GM18870 (cell line): ENCODE data around the gene GCNT1.
"Not testable (repeated sequence)": the region's sequence is repeated elsewhere in the genome, so short reads cannot be mapped to it uniquely, and the experiment has no call there.

Source experiments
- ATAC-seq: cut with Tn5 transposase; IDR thresholded peaks from one replicate; pipeline ENCODE4 v1.9.1; 2021; ENCODE audit warnings: moderate library complexity; ENCODE audit not compliant: unreplicated experiment

Gene GCNT1

GRCh38 chr9:76479337-76479736 lies 20.4 kb downstream of the GCNT1 start:
- ATAC-seq = not testable (repeated sequence)

GRCh38 chr9:76486151-76486550 lies 27.2 kb downstream of the GCNT1 start:
- no peak for ATAC-seq

GRCh38 chr9:76490249-76490990 lies 31.4 kb downstream of the GCNT1 start:
- ATAC-seq = no peak

- ATAC-seq = not testable (repeated sequence)
Observed at GRCh38 chr9:76491056-76491455, 32.1 kb downstream of the GCNT1 start.

- ATAC-seq = not testable (repeated sequence)
Observed at GRCh38 chr9:76493496-76493895, 34.5 kb downstream of the GCNT1 start.

- ATAC-seq = no peak
Observed at GRCh38 chr9:76500061-76500460, 41.1 kb downstream of the GCNT1 start.

- ATAC-seq = no peak
Observed at GRCh38 chr9:76502746-76503145, 43.8 kb downstream of the GCNT1 start.

GRCh38 chr9:76510041-76510440 lies 51.1 kb downstream of the GCNT1 start:
- no peak for ATAC-seq

- no peak for ATAC-seq
Observed at GRCh38 chr9:76510446-76510845, 51.5 kb downstream of the GCNT1 start.

GRCh38 chr9:76512826-76513225 lies 53.8 kb downstream of the GCNT1 start:
- no peak for ATAC-seq

GRCh38 chr9:76516350-76516749 lies 57.4 kb downstream of the GCNT1 start:
- ATAC-seq = no peak

GRCh38 chr9:76516871-76517270 lies 57.9 kb downstream of the GCNT1 start:
- peak; percentile 45 for ATAC-seq

GRCh38 chr9:76519075-76519835 lies 60.3 kb downstream of the GCNT1 start:
- ATAC-seq = no peak

GRCh38 chr9:76521244-76521681 lies 62.3 kb downstream of the GCNT1 start:
- no peak for ATAC-seq

GRCh38 chr9:76521906-76522305 lies 62.9 kb downstream of the GCNT1 start:
- ATAC-seq = no peak

GRCh38 chr9:76523617-76524200 lies 64.7 kb downstream of the GCNT1 start:
- not testable (repeated sequence) for ATAC-seq

GRCh38 chr9:76525196-76525595 lies 66.2 kb downstream of the GCNT1 start:
- ATAC-seq = no peak

- no peak for ATAC-seq
Observed at GRCh38 chr9:76526026-76526425, 67.0 kb downstream of the GCNT1 start.

- no peak for ATAC-seq
Observed at GRCh38 chr9:76528056-76528455, 69.1 kb downstream of the GCNT1 start.

GRCh38 chr9:76528642-76529190 lies 69.7 kb downstream of the GCNT1 start:
- no peak for ATAC-seq

- no peak for ATAC-seq
Observed at GRCh38 chr9:76529653-76530052, 70.7 kb downstream of the GCNT1 start.
